Measurements from ENCODE around the gene NMRK2.

Gene NMRK2

DNA sequence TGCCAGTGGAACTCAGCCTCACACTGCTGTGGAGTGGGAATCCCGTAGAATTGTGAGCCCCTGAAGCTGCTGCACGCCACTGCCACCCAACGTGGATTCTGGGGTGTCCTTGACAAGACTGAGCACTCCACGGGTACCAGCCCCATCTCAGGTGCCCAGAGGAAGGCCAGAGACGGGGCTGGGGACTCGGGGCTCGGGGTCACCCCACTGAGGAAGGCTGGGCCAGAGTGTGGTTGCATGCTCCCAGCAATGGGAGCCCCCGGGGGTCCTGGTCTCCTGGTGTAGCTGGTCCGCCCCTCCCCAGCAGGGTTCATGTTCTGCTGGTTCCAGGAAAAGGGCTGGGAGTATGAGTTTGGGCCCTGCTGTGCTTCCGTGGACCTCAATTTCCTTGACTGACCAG is 22.8 kb downstream of the NMRK2 start:
- peaks cover 9% of the 10 kb centered on the region for H3K36me3 ChIP-seq (ENCODE audit: control insufficient read depth, low read length)
- no peaks in the 10 kb centered on the region for H4K20me1 ChIP-seq (ENCODE audit: control insufficient read depth, insufficient read depth, low read depth, low read length)
- no peak for TF ChIP-seq EZH2phosphoT487 (IDR thresholded peaks at IDR 0.05; ENCODE audit: borderline replicate concordance, low read length)
- TF ChIP-seq, protein P1, sequence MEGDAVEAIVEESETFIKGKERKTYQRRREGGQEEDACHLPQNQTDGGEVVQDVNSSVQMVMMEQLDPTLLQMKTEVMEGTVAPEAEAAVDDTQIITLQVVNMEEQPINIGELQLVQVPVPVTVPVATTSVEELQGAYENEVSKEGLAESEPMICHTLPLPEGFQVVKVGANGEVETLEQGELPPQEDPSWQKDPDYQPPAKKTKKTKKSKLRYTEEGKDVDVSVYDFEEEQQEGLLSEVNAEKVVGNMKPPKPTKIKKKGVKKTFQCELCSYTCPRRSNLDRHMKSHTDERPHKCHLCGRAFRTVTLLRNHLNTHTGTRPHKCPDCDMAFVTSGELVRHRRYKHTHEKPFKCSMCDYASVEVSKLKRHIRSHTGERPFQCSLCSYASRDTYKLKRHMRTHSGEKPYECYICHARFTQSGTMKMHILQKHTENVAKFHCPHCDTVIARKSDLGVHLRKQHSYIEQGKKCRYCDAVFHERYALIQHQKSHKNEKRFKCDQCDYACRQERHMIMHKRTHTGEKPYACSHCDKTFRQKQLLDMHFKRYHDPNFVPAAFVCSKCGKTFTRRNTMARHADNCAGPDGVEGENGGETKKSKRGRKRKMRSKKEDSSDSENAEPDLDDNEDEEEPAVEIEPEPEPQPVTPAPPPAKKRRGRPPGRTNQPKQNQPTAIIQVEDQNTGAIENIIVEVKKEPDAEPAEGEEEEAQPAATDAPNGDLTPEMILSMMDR (IDR thresholded peaks at IDR 0.05; ENCODE audit: low read depth, low read length, poor library complexity, severe bottlenecking) = no peak
- H3K27ac ChIP-seq (ENCODE audit: low read depth, low read length) = no peak overlapping the region
- no peaks in the 10 kb centered on the region for H3F3A ChIP-seq (ENCODE audit: control insufficient read depth, insufficient read depth)
- no peaks in the 10 kb centered on the region for H3K27me3 ChIP-seq (ENCODE audit: control insufficient read depth, low read length)
- H3K9me3 ChIP-seq (ENCODE audit: control insufficient read depth, insufficient read depth, low read length) = no peaks in the 10 kb centered on the region
- H3K9me2 ChIP-seq (replicated peaks; ENCODE audit: control insufficient read depth, low read length) = no peaks in the 10 kb centered on the region
- H3K4me2 ChIP-seq (ENCODE audit: low read length) = no peak overlapping the region
- H3K4me3 ChIP-seq (ENCODE audit: low read length) = no peak overlapping the region
- peaks cover 4% of the 10 kb centered on the region for H3K4me1 ChIP-seq (ENCODE audit: control insufficient read depth, low read length)
- no peaks in the 10 kb centered on the region for H3K79me2 ChIP-seq (ENCODE audit: control insufficient read depth, low read length)

DNA sequence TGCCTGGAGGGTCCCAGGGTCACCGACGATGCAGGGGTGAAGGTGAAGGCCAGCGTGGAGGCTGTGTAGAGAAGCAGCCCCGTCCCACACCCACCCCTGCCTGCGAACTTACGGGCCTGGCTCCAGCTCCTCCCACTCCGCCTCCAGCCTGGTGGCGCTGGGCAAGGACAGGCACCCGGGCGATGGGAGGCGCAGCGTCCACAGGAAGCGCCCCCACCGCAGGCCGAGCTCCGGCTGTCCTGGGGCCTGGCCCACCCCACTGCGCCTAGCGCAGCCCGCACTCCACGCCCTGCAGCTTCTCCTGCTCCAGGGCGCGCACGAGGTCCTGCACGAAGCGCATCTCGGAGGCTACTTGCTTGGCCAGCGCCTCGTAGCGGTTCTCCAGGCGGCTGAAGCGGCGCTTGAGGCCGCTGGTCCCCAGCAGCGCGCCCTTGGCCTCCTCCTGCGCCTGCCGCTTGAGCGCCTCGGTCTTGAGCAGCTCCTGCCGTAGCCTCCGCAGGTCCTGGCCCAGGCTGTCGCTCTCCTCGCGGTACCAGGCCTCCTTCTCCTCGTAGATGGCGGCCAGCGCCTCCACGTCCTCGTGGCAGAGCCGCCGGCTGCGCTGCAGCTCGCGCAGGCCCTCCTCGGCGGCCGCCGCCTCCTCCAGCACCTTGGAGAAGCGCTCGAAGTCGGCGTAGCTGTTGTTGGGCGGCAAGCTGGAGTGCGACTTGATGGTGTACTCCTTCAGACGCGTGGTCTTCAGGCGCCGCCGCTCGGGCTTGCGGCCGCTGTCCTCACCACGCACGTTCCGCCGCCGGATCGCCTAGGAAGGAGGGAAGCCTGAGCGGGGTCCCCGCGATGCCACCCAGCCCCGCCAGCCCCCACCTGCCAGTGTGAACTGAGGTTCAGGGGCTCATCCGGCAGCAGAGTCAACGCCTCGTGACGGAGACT is 26.2 kb downstream of the NMRK2 start:
- Histone ChIP-seq H3K27me3 (ENCODE audit: control insufficient read depth, low read length) (no peaks in the 10 kb centered on the region), H3F3A (ENCODE audit: control insufficient read depth, insufficient read depth) (no peaks in the 10 kb centered on the region), H3K9me3 (ENCODE audit: control insufficient read depth, insufficient read depth, low read length) (no peaks in the 10 kb centered on the region), H3K79me2 (ENCODE audit: control insufficient read depth, low read length) (no peaks in the 10 kb centered on the region), H3K36me3 (ENCODE audit: control insufficient read depth, low read length) (peaks cover 19% of the 10 kb centered on the region), H3K4me3 (ENCODE audit: low read length) (no peak overlapping the region), H3K27ac (ENCODE audit: low read depth, low read length) (no peak overlapping the region), H3K9me2 (replicated peaks; ENCODE audit: control insufficient read depth, low read length) (no peaks in the 10 kb centered on the region), H3K4me1 (ENCODE audit: control insufficient read depth, low read length) (no peaks in the 10 kb centered on the region), H3K4me2 (ENCODE audit: low read length) (no peak overlapping the region), H4K20me1 (ENCODE audit: control insufficient read depth, insufficient read depth, low read depth, low read length) (no peaks in the 10 kb centered on the region)
- TF ChIP-seq, protein P1 (IDR thresholded peaks at IDR 0.05; ENCODE audit: low read depth, low read length, poor library complexity, severe bottlenecking) = no peak
- no peak for TF ChIP-seq EZH2phosphoT487 (IDR thresholded peaks at IDR 0.05; ENCODE audit: borderline replicate concordance, low read length)

DNA sequence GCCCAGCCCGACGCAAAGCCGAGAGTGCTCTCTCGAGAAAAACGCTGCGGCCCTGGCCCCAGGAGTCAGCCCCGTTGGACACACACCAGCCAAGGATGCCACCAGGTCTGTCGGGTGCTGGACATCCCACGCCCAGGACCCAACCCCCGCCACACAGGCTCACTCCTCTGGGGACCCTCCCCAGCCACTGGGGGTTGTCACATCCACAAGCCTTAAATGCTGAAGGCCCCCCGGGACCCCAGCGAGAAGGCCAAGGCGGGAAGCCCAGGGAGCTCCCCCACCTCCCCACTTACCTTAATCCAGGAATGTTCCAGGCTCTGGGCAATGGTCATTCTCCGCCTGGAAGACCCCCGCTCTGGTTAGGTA is 26.9 kb downstream of the NMRK2 start:
- H3K36me3 ChIP-seq (ENCODE audit: control insufficient read depth, low read length) = peaks cover 21% of the 10 kb centered on the region
- H3K4me2 ChIP-seq (ENCODE audit: low read length) = no peak overlapping the region
- H3K9me3 ChIP-seq (ENCODE audit: control insufficient read depth, insufficient read depth, low read length) = no peaks in the 10 kb centered on the region
- no peaks in the 10 kb centered on the region for H3F3A ChIP-seq (ENCODE audit: control insufficient read depth, insufficient read depth)
- no peaks in the 10 kb centered on the region for H3K4me1 ChIP-seq (ENCODE audit: control insufficient read depth, low read length)
- H3K27me3 ChIP-seq (ENCODE audit: control insufficient read depth, low read length) = no peaks in the 10 kb centered on the region
- no peak for TF ChIP-seq EZH2phosphoT487 (IDR thresholded peaks at IDR 0.05; ENCODE audit: borderline replicate concordance, low read length)
- TF ChIP-seq, protein P1 (IDR thresholded peaks at IDR 0.05; ENCODE audit: low read depth, low read length, poor library complexity, severe bottlenecking) = no peak
- H3K79me2 ChIP-seq (ENCODE audit: control insufficient read depth, low read length) = no peaks in the 10 kb centered on the region
- H4K20me1 ChIP-seq (ENCODE audit: control insufficient read depth, insufficient read depth, low read depth, low read length) = no peaks in the 10 kb centered on the region
- no peak overlapping the region for H3K27ac ChIP-seq (ENCODE audit: low read depth, low read length)
- H3K4me3 ChIP-seq (ENCODE audit: low read length) = no peak overlapping the region
- H3K9me2 ChIP-seq (replicated peaks; ENCODE audit: control insufficient read depth, low read length) = no peaks in the 10 kb centered on the region

Data from DOHH2 (cell line).